ENCODE measurements around the gene NAP1L4.

DNA sequence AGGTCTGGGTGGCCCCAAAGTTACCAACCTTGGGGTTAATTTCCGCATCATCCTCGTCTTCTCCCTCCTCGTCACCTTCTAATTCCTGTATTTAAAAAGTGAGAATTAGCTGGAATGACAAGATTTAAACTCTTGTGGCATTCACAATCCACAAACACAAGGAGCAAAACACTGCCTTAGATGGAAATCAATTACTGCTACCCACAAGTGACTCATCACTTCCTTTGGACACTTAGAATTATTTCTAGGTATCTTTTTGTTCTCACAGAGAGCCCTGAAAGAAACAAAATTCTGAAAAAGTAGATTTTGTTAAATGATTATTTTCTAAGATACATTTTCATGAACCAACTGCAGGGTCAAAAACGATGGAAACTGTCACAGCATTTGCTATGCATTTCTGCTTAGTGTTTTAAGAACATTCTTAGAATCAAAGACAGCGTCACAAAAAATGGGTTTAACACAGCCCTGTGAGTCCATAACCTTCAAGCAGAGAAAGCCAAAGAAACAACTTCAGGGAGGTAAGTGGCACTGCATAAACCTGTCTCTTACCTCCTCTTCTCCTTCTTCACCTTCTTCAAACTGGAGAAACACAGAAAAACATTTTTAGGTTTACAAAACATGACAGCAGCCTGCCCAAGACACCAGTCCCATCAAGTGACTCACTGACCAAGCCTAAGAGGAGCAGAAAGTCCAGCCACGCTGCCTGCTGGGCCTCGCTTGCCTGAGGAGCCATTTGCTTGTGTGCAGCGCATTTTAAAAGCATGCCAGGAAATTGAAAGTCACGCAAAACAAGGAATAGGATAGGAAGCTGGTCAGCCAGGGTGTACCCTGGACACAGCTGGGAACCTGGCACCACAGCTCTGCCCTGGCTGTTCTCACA is 40.7 kb downstream of the NAP1L4 start:
- TF ChIP-seq, protein P1, sequence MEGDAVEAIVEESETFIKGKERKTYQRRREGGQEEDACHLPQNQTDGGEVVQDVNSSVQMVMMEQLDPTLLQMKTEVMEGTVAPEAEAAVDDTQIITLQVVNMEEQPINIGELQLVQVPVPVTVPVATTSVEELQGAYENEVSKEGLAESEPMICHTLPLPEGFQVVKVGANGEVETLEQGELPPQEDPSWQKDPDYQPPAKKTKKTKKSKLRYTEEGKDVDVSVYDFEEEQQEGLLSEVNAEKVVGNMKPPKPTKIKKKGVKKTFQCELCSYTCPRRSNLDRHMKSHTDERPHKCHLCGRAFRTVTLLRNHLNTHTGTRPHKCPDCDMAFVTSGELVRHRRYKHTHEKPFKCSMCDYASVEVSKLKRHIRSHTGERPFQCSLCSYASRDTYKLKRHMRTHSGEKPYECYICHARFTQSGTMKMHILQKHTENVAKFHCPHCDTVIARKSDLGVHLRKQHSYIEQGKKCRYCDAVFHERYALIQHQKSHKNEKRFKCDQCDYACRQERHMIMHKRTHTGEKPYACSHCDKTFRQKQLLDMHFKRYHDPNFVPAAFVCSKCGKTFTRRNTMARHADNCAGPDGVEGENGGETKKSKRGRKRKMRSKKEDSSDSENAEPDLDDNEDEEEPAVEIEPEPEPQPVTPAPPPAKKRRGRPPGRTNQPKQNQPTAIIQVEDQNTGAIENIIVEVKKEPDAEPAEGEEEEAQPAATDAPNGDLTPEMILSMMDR (IDR thresholded peaks at IDR 0.05; ENCODE audit: low read depth, low read length): no peak
- TF ChIP-seq, protein P2, sequence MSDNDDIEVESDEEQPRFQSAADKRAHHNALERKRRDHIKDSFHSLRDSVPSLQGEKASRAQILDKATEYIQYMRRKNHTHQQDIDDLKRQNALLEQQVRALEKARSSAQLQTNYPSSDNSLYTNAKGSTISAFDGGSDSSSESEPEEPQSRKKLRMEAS (IDR thresholded peaks at IDR 0.05; ENCODE audit: low read depth, low read length): no peak
